Large intestine (tissue), 3 donors: ENCODE measurements around the gene TMEM267. TPM values are rescaled to one million over a fixed set of nuclear protein-coding genes. Genes with fewer than 3 reads are reported as not detected.
"Not testable (repeated sequence)": the region's sequence is repeated elsewhere in the genome, so short reads cannot be mapped to it uniquely, and the experiment has no call there.

Experiments
- DNase-seq, 2 donors: peaks; one replicate each; pipeline versions ENCODE4 v3.0.0 to v3.0.0-alpha.2; 2013
- H3K27ac ChIP-seq: one replicate; pipeline ENCODE4 v1.5.1; 2013; ENCODE audit warnings: low read length
- H3K27me3 ChIP-seq: 2 replicates; pipeline ENCODE4 v1.6.1; 2013; ENCODE audit warnings: low read length; ENCODE audit not compliant: control insufficient read depth, insufficient read depth
- H3K36me3 ChIP-seq: 2 replicates; pipeline ENCODE4 v1.6.1; 2013; ENCODE audit warnings: low read length; ENCODE audit not compliant: control insufficient read depth, insufficient read depth
- H3K4me1 ChIP-seq: one replicate; pipeline ENCODE4 v1.6.1; 2013; ENCODE audit warnings: low read length; ENCODE audit not compliant: control insufficient read depth, insufficient read depth
- H3K4me3 ChIP-seq: one replicate; pipeline ENCODE4 v1.5.1; 2013; ENCODE audit warnings: low read length
- H3K9me3 ChIP-seq: one replicate; pipeline ENCODE4 v1.6.1; 2013; ENCODE audit warnings: mild to moderate bottlenecking, low read depth, low read length, moderate library complexity; ENCODE audit not compliant: control insufficient read depth
- WGBS: methylation state at CpG from one replicate; pipeline ENCODE4 v1.1.5; 2013; ENCODE audit warnings: low lambda C conversion rate; ENCODE audit not compliant: insufficient coverage; 5-methylcytosine and 5-hydroxymethylcytosine counted together
- polyA plus RNA-seq: library from polyadenylated mRNA; unstranded; fragments of 120-200 nt; gene quantifications from one replicate; pipeline ENCODE4 v1.2.1, GENCODE V29; 2013

The TMEM267 gene
- polyA plus RNA-seq, 1 donor = 14.1 TPM

GRCh38 chr5:43511062-43511461 lies 27.4 kb upstream of the TMEM267 start:
- not testable (repeated sequence) for H3K27ac ChIP-seq, H3K4me3 ChIP-seq, H3K4me1 ChIP-seq, DNase-seq, H3K27me3 ChIP-seq, H3K36me3 ChIP-seq, H3K9me3 ChIP-seq
- WGBS = no CpG with 5 or more reads among the region's 36 CpGs

- 100% methylated on average over 1 of the region's 2 CpGs for WGBS
- H3K27ac ChIP-seq = no peak overlapping the region
- H3K36me3 ChIP-seq = no peaks in the 10 kb centered on the region
- no peaks in the 10 kb centered on the region for H3K4me1 ChIP-seq
- H3K9me3 ChIP-seq = no peaks in the 10 kb centered on the region
- no peaks in the 10 kb centered on the region for H3K27me3 ChIP-seq
- H3K4me3 ChIP-seq = no peak overlapping the region
- no peak for DNase-seq
Measured at GRCh38 chr5:43498581-43498980, 14.9 kb upstream of the TMEM267 start.

- Histone ChIP-seq H3K4me1 (no peaks in the 10 kb centered on the region), H3K9me3 (no peaks in the 10 kb centered on the region), H3K4me3 (no peak overlapping the region), H3K27ac (no peak overlapping the region), H3K36me3 (no peaks in the 10 kb centered on the region), H3K27me3 (no peaks in the 10 kb centered on the region)
- DNase-seq = no peak
- 94% methylated on average over 3 of the region's 5 CpGs for WGBS
Measured at GRCh38 chr5:43497311-43498104, 13.8 kb upstream of the TMEM267 start.

GRCh38 chr5:43491326-43491725 lies 7.7 kb upstream of the TMEM267 start:
- WGBS = no CpG with 5 or more reads among the region's 1 CpG

GRCh38 chr5:43486353-43486752 lies 2.7 kb upstream of the TMEM267 start:
- no peak for DNase-seq
- no peaks in the 10 kb centered on the region for H3K27me3 ChIP-seq
- 94% methylated on average over 2 of the region's 3 CpGs for WGBS
- H3K27ac ChIP-seq = no peak overlapping the region
- no peaks in the 10 kb centered on the region for H3K9me3 ChIP-seq
- no peak overlapping the region for H3K4me3 ChIP-seq
- peaks cover 7% of the 10 kb centered on the region for H3K4me1 ChIP-seq
- no peaks in the 10 kb centered on the region for H3K36me3 ChIP-seq

More at GRCh38 chr5:43491326-43491725, 7.7 kb upstream of the TMEM267 start:
- Histone ChIP-seq H3K27me3 (no peaks in the 10 kb centered on the region), H3K4me1 (no peaks in the 10 kb centered on the region), H3K27ac (no peak overlapping the region), H3K4me3 (no peak overlapping the region), H3K36me3 (no peaks in the 10 kb centered on the region), H3K9me3 (no peaks in the 10 kb centered on the region)
- DNase-seq = no peak

GRCh38 chr5:43485406-43485805 lies 1.7 kb upstream of the TMEM267 start:
- no peak overlapping the region for H3K27ac ChIP-seq
- H3K9me3 ChIP-seq = no peaks in the 10 kb centered on the region

GRCh38 chr5:43484106-43484849 lies 613 bp upstream of the TMEM267 start:
- Histone ChIP-seq H3K4me3 (peak overlapping the region; percentile 80), H3K36me3 (no peaks in the 10 kb centered on the region), H3K9me3 (no peaks in the 10 kb centered on the region), H3K4me1 (peaks cover 7% of the 10 kb centered on the region), H3K27ac (peak overlapping the region; percentile 96), H3K27me3 (no peaks in the 10 kb centered on the region)
- DNase-seq = peak; percentile 82 to 94
- no CpG with 5 or more reads among the region's 32 CpGs for WGBS

More at GRCh38 chr5:43485406-43485805, 1.7 kb upstream of the TMEM267 start:
- no CpG with 5 or more reads among the region's 2 CpGs for WGBS
- Histone ChIP-seq H3K4me1 (peaks cover 7% of the 10 kb centered on the region), H3K36me3 (no peaks in the 10 kb centered on the region), H3K4me3 (no peak overlapping the region), H3K27me3 (no peaks in the 10 kb centered on the region)
- peak in 1 of 2 donors; percentile 27 for DNase-seq

- Histone ChIP-seq H3K9me3 (no peaks in the 10 kb centered on the region), H3K36me3 (no peaks in the 10 kb centered on the region), H3K27me3 (no peaks in the 10 kb centered on the region), H3K27ac (peak overlapping the region; percentile 96), H3K4me3 (peak overlapping the region; percentile 80), H3K4me1 (peaks cover 7% of the 10 kb centered on the region)
- WGBS = 39% methylated on average over 3 of the region's 6 CpGs
- peak in 1 of 2 donors; percentile 53 for DNase-seq
Measured at GRCh38 chr5:43482490-43483297, 971 bp downstream of the TMEM267 start.

- H3K27ac ChIP-seq = no peak overlapping the region
- no peaks in the 10 kb centered on the region for H3K4me1 ChIP-seq
- no CpG with 5 or more reads among the region's 6 CpGs for WGBS
- H3K27me3 ChIP-seq = no peaks in the 10 kb centered on the region
- no peak overlapping the region for H3K4me3 ChIP-seq
- DNase-seq = no peak
- H3K9me3 ChIP-seq = peaks cover 4% of the 10 kb centered on the region
- peaks cover 2% of the 10 kb centered on the region for H3K36me3 ChIP-seq
Measured at GRCh38 chr5:43469671-43470391, 13.8 kb downstream of the TMEM267 start.

GRCh38 chr5:43467100-43467499 lies 16.6 kb downstream of the TMEM267 start:
- Histone ChIP-seq H3K27me3 (no peaks in the 10 kb centered on the region), H3K4me1 (no peaks in the 10 kb centered on the region), H3K36me3 (peaks cover 2% of the 10 kb centered on the region), H3K9me3 (peaks cover 4% of the 10 kb centered on the region), H3K27ac (no peak overlapping the region), H3K4me3 (no peak overlapping the region)
- DNase-seq = no peak
